GM10266 (cell line): ENCODE measurements around the gene FOXO6.
"Not testable (repeated sequence)": the region's sequence is repeated elsewhere in the genome, so short reads cannot be mapped to it uniquely, and the experiment has no call there.

Experiments
- DNase-seq: peaks from one replicate; pipeline ENCODE4 v3.0.0; 2012; ENCODE audit errors: extremely low spot score
- CTCF ChIP-seq: IDR thresholded peaks from 2 replicates; pipeline ENCODE4 v1.5.1; 2012; ENCODE audit warnings: mild to moderate bottlenecking, low read depth; ENCODE audit not compliant: control insufficient read depth, insufficient read depth; ENCODE audit errors: missing control alignments

The FOXO6 gene

GRCh38 chr1:41329662-41330587 lies 31.3 kb upstream of the FOXO6 start:
- TF ChIP-seq CTCF = no peak

GRCh38 chr1:41330588-41331545 lies 30.4 kb upstream of the FOXO6 start:
- DNase-seq = no peak

More at GRCh38 chr1:41329662-41330587, 31.3 kb upstream of the FOXO6 start:
- DNase-seq = no peak

GRCh38 chr1:41331546-41331917 lies 29.7 kb upstream of the FOXO6 start:
- DNase-seq = no peak
- TF ChIP-seq CTCF = no peak

More at GRCh38 chr1:41330588-41331545, 30.4 kb upstream of the FOXO6 start:
- TF ChIP-seq CTCF = no peak

GRCh38 chr1:41332161-41332560 lies 29.1 kb upstream of the FOXO6 start:
- not testable (repeated sequence) for DNase-seq

GRCh38 chr1:41333146-41333784 lies 28.0 kb upstream of the FOXO6 start:
- TF ChIP-seq CTCF = no peak
- DNase-seq = no peak

GRCh38 chr1:41338820-41339219 lies 22.4 kb upstream of the FOXO6 start:
- no peak for TF ChIP-seq CTCF
- DNase-seq = no peak

GRCh38 chr1:41340655-41341364 lies 20.4 kb upstream of the FOXO6 start:
- no peak for DNase-seq
- TF ChIP-seq CTCF = no peak
